ENCODE measurements around the gene ADARB1.
A peak's percentile ranks its signal among the peaks of the same experiment; 100 is the strongest.

ADARB1 gene

GRCh38 chr21:45234127-45234526, 159.7 kb downstream of the ADARB1 start:
- DNase-seq = no peak

- no peak for DNase-seq
These were observed 160.6 kb downstream of the ADARB1 start for GRCh38 chr21:45234965-45235364.

GRCh38 chr21:45235488-45235887, 161.1 kb downstream of the ADARB1 start:
- DNase-seq = no peak

GRCh38 chr21:45236481-45236880, 162.1 kb downstream of the ADARB1 start:
- DNase-seq = no peak

- DNase-seq = no peak
These were observed 163.0 kb downstream of the ADARB1 start for GRCh38 chr21:45237401-45237800.

- no peak for DNase-seq
These were observed 167.0 kb downstream of the ADARB1 start for GRCh38 chr21:45241357-45241756.

GRCh38 chr21:45243603-45244002, 169.2 kb downstream of the ADARB1 start:
- no peak for DNase-seq

- no peak for DNase-seq
These were observed 170.5 kb downstream of the ADARB1 start for GRCh38 chr21:45244799-45245340.

- DNase-seq = no peak
These were observed 172.3 kb downstream of the ADARB1 start for GRCh38 chr21:45246386-45247320.

- DNase-seq = no peak
These were observed 174.0 kb downstream of the ADARB1 start for GRCh38 chr21:45248301-45248892.

GRCh38 chr21:45248893-45249381, 174.6 kb downstream of the ADARB1 start:
- DNase-seq = peak; percentile 31

- no peak for DNase-seq
These were observed 175.2 kb downstream of the ADARB1 start for GRCh38 chr21:45249626-45250025.

- DNase-seq = no peak
These were observed 175.9 kb downstream of the ADARB1 start for GRCh38 chr21:45250272-45250671.

- no peak for DNase-seq
These were observed 176.7 kb downstream of the ADARB1 start for GRCh38 chr21:45250914-45251634.

GRCh38 chr21:45251635-45252447, 177.5 kb downstream of the ADARB1 start:
- DNase-seq = no peak

- DNase-seq = no peak
These were observed 178.1 kb downstream of the ADARB1 start for GRCh38 chr21:45252448-45252925.

GRCh38 chr21:45253180-45253579, 178.8 kb downstream of the ADARB1 start:
- no peak for DNase-seq

- no peak for DNase-seq
These were observed 179.5 kb downstream of the ADARB1 start for GRCh38 chr21:45253633-45254459.

- no peak for DNase-seq
These were observed 180.1 kb downstream of the ADARB1 start for GRCh38 chr21:45254460-45254930.

GRCh38 chr21:45255381-45256020, 181.1 kb downstream of the ADARB1 start:
- no peak for DNase-seq

Measured in right kidney (tissue), 1 donor.